Spleen (tissue), 11 donors: ENCODE results near the gene RHOBTB1. TPM values are rescaled to one million over a fixed set of nuclear protein-coding genes. Genes with fewer than 3 reads are reported as not detected.
"Not testable (repeated sequence)": the region's sequence is repeated elsewhere in the genome, so short reads cannot be mapped to it uniquely, and the experiment has no call there.

Experiments used
- DNase-seq: peaks from one replicate; pipeline ENCODE4 v3.0.0-alpha.2; 2020
- H3K27ac ChIP-seq, 8 donors: fragments of 200-600 bp; sonication (generic) in 7 of 8; 1 replicate in 4 of 8; 2 replicates in 4 of 8; pipeline versions ENCODE4 v1.5.0 to v1.8.0; 2016 to 2021; ENCODE audit warnings: inconsistent platforms in 4 of 8, mild to moderate bottlenecking in 4 of 8, moderate library complexity in 1 of 8
- H3K27me3 ChIP-seq, 7 donors: fragments of 200-600 bp; sonication (generic) in 6 of 7; replicated peaks in 1 of 7; 1 replicate in 4 of 7; 2 replicates in 3 of 7; pipeline versions ENCODE4 v1.5.0 to v1.8.0; 2016 to 2021; ENCODE audit warnings: inconsistent platforms in 3 of 7, mild to moderate bottlenecking in 1 of 7
- H3K36me3 ChIP-seq, 6 donors: fragments of 200-600 bp; sonication (generic) in 5 of 6; 1 replicate in 4 of 6; 2 replicates in 2 of 6; pipeline versions ENCODE4 v1.5.0 to v1.8.0; 2016 to 2021; ENCODE audit warnings: inconsistent platforms in 2 of 6
- H3K4me1 ChIP-seq, 6 donors: fragments of 200-600 bp; sonication (generic) in 5 of 6; 1 replicate in 3 of 6; 2 replicates in 3 of 6; pipeline versions ENCODE4 v1.5.0 to v1.8.0; 2016 to 2021; ENCODE audit warnings: inconsistent platforms in 3 of 6
- H3K4me3 ChIP-seq, 8 donors: fragments of 200-600 bp; sonication (generic) in 7 of 8; 1 replicate in 4 of 8; 2 replicates in 4 of 8; pipeline versions ENCODE4 v1.5.0 to v1.8.0; 2016 to 2021; ENCODE audit warnings: inconsistent platforms in 4 of 8, mild to moderate bottlenecking in 4 of 8, moderate library complexity in 2 of 8
- H3K9me3 ChIP-seq, 8 donors: fragments of 200-600 bp; sonication (generic) in 7 of 8; 1 replicate in 4 of 8; 2 replicates in 4 of 8; pipeline versions ENCODE4 v1.5.0 to v1.8.0; 2016 to 2021; ENCODE audit warnings: inconsistent platforms in 4 of 8
- POLR2A ChIP-seq, 3 donors: fragments of 450-650 bp; IDR thresholded peaks; one replicate each; pipeline ENCODE4 v1.5.1; 2017; ENCODE audit warnings: antibody characterized with exemption in 3 of 3, mild to moderate bottlenecking in 1 of 3
- POLR2AphosphoS5 ChIP-seq, 3 donors: sonication (generic); formaldehyde crosslinking; IDR thresholded peaks; one replicate each; pipeline ENCODE4 v1.5.1; 2017; ENCODE audit warnings: antibody characterized with exemption in 3 of 3
- WGBS, 5 donors: extraction: QIAGEN DNeasy Blood & Tissue Kit in 3 of 5; methylation state at CpG; one replicate each; pipeline versions ENCODE4 v1.1.5 to v1.1.7; 2013 to 2018; 5-methylcytosine and 5-hydroxymethylcytosine counted together
- intact Hi-C: fragments of 100-400 bp; cut with DNase I; formaldehyde crosslinking; loops from one replicate; pipeline ENCODE4 v1.15.0; 2023; ENCODE audit warnings: low total_unique reads
- polyA plus RNA-seq, 3 donors: library from polyadenylated mRNA; stranded (reverse); fragments of 200-250 nt; gene quantifications; one replicate each; pipeline ENCODE4 v1.2.1, GENCODE V29; 2013
- total RNA-seq, 7 donors: library from RNA; depleted of rRNA in 3 of 7; stranded (reverse); fragments of >200 nt in 3 of 7; fragmentation: NEBNext Ultra II Directional in 4 of 7; extraction: Animal tissue kit (Norgen Biotek cat#: 25700) in 4 of 7; gene quantifications; one replicate each; pipeline versions ENCODE4 v1.1.0 to v1.2.1, GENCODE V29; 2016 to 2021
- TF ChIP-seq, protein P1 (sequence below), 11 experiments: fragments of 200-600 bp in 7 of 11; fragments of 450-650 bp in 4 of 11; sonication (generic) in 4 of 11; IDR thresholded peaks in 8 of 11; conservative IDR thresholded peaks in 3 of 11; 1 replicate in 7 of 11; 2 replicates in 4 of 11; pipeline versions ENCODE4 v1.4.0 to v1.8.0; 2016 to 2021; ENCODE audit warnings: antibody characterized with exemption in 11 of 11, inconsistent platforms in 4 of 11, mild to moderate bottlenecking in 1 of 11
- donor health status: healthy with polysubstance abuse.
- donor health status: DM: no; HTN: no; CAD: no; lungs with moderate emphysema.
- donor health status: DM: no; HTN: no; CAD: no.
- donor health status: Bipolar disorder and iron deficiency.
- donor health status: healthy.
- donor health status: DM: no; HTN: no; CAD: no.
- donor health status: DM: yes; HTN: yes; CAD: no.

The RHOBTB1 gene
- total and polyA plus RNA-seq, 10 donors, result 4.9 to 49.2 (median 20.6) TPM

DNA sequence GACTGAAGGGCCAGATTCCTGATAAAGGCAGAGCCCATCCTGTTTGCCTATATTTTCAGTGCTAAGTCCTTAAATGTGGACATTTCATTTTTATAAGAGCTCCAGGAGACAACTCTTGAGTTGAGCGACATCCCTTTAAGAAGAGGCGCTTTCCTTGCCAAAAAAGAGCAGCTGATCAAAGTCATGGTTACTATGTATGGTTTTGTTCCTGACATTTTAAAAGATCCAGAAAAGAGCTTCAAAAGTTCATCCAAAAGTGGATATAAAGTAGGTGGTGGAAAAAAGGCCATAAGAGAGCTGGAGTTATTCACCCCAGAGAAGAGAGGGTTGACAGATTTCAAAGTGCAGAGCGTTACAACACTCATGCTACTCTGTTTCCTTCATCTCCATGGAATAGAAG, 36.7 kb downstream of the RHOBTB1 start:
- intact Hi-C loops, result no loop called here

GRCh38 chr10:60906825-60907224, 37.2 kb downstream of the RHOBTB1 start:
- WGBS, 5 donors, result 81 to 95% (median 91%) methylated on average over 6 of the region's 6 CpGs
- DNase-seq, intact Hi-C loops, H3K36me3 ChIP-seq, H3K4me3 ChIP-seq, H3K27me3 ChIP-seq: not testable (repeated sequence)
- H3K4me1 ChIP-seq, result peaks cover 6 to 36% (median 21%) of the 10 kb centered on the region in 6 donors
- H3K9me3 ChIP-seq, result peaks cover 0 to 15% (median 8%) of the 10 kb centered on the region in 8 donors
- H3K27ac ChIP-seq, result peak overlapping the region in 7 of 8 donors; percentile 1 to 42 (median 22)

More for the DNA sequence above, 36.7 kb downstream of the RHOBTB1 start:
- no peak for DNase-seq
- peak overlapping the region in 7 of 8 donors; percentile 19 to 50 (median 28) for H3K27ac ChIP-seq
- WGBS, 5 donors, result 75 to 80% (median 76%) methylated on average over 3 of the region's 3 CpGs
- peaks cover 0 to 15% (median 8%) of the 10 kb centered on the region in 8 donors for H3K9me3 ChIP-seq
- H3K27me3 ChIP-seq, result no peaks in the 10 kb centered on the region
- no peak overlapping the region for H3K4me3 ChIP-seq
- H3K4me1 ChIP-seq, result peaks cover 6 to 36% (median 21%) of the 10 kb centered on the region in 6 donors
- no peaks in the 10 kb centered on the region for H3K36me3 ChIP-seq
- no peak for TF ChIP-seq POLR2AphosphoS5 (IDR thresholded peaks at IDR 0.05)

DNA sequence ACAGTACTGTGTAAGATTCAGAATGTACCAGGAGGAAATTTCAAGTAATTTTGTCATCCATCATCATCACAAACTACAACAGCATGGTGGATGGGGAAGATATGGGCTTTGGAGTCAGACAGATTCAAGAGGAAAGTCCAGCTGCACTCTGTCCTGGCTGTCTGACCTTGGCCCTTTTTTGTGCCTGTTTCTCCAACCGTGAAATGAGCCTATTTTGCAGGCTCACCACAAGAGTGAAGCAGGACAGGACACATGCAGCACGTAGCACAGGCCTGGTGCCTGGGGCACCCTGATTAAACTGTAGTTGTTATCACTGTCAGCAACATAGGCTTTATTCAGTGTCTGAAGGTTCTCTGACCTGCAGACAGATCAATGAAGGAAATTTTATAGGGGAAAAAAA, 37.6 kb downstream of the RHOBTB1 start:
- intact Hi-C loops, result no loop called here
- no peak for DNase-seq
- Histone ChIP-seq H3K36me3 (no peaks in the 10 kb centered on the region), H3K9me3 (peaks cover 0 to 15% (median 8%) of the 10 kb centered on the region in 8 donors), H3K27me3 (no peaks in the 10 kb centered on the region), H3K4me1 (peaks cover 6 to 34% (median 20%) of the 10 kb centered on the region in 6 donors), H3K27ac (peak overlapping the region in 5 of 8 donors; percentile 19 to 42 (median 28)), H3K4me3 (no peak overlapping the region)
- WGBS, 5 donors, result 61 to 69% (median 67%) methylated on average over 2 of the region's 2 CpGs
- TF ChIP-seq, protein P1, sequence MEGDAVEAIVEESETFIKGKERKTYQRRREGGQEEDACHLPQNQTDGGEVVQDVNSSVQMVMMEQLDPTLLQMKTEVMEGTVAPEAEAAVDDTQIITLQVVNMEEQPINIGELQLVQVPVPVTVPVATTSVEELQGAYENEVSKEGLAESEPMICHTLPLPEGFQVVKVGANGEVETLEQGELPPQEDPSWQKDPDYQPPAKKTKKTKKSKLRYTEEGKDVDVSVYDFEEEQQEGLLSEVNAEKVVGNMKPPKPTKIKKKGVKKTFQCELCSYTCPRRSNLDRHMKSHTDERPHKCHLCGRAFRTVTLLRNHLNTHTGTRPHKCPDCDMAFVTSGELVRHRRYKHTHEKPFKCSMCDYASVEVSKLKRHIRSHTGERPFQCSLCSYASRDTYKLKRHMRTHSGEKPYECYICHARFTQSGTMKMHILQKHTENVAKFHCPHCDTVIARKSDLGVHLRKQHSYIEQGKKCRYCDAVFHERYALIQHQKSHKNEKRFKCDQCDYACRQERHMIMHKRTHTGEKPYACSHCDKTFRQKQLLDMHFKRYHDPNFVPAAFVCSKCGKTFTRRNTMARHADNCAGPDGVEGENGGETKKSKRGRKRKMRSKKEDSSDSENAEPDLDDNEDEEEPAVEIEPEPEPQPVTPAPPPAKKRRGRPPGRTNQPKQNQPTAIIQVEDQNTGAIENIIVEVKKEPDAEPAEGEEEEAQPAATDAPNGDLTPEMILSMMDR (IDR thresholded peaks at IDR 0.05 in 8 of 11, conservative IDR thresholded peaks at IDR 0.05 in 3 of 11), result no peak
- no peak for TF ChIP-seq POLR2A (IDR thresholded peaks at IDR 0.05)
- no peak for TF ChIP-seq POLR2AphosphoS5 (IDR thresholded peaks at IDR 0.05)

DNA sequence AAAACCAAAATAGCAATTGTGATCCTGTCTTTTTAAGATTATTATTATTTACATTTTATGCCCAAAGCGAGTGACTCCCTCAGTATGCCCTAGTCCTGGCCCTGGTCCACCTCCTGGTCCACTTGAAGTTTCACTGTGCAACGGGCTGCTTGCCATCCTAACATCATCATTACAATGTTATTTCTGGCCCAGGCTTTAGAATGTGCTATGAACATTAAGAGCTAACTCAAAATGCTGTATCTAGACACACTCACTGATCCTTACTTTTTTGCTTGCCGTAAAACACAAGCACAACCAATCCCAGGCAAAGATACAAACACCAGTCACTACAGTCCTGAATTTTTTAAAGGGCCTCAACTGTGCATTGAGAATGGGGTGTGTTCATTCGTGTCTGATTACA, 38.4 kb downstream of the RHOBTB1 start:
- 65 to 90% (median 83%) methylated on average over 4 of the region's 4 CpGs for WGBS, 5 donors
- DNase-seq, result no peak
- Histone ChIP-seq H3K27ac (peak overlapping the region in 2 of 8 donors; percentile 7 to 28), H3K4me3 (no peak overlapping the region), H3K27me3 (no peaks in the 10 kb centered on the region), H3K9me3 (peaks cover 0 to 15% (median 8%) of the 10 kb centered on the region in 8 donors), H3K36me3 (no peaks in the 10 kb centered on the region), H3K4me1 (peaks cover 0 to 32% (median 14%) of the 10 kb centered on the region in 6 donors)
- intact Hi-C loops, result no loop called here
- TF ChIP-seq, protein P1 (IDR thresholded peaks at IDR 0.05 in 8 of 11, conservative IDR thresholded peaks at IDR 0.05 in 3 of 11), result no peak
- TF ChIP-seq POLR2AphosphoS5 (IDR thresholded peaks at IDR 0.05) (no peak), POLR2A (IDR thresholded peaks at IDR 0.05) (no peak)

- intact Hi-C loops, result no loop called here
- Histone ChIP-seq H3K36me3 (peaks cover 0 to 3% (median 0%) of the 10 kb centered on the region in 6 donors), H3K27me3 (no peaks in the 10 kb centered on the region), H3K4me3 (no peak overlapping the region), H3K4me1 (peaks cover 0 to 16% (median 4%) of the 10 kb centered on the region in 6 donors), H3K27ac (peak overlapping the region in 1 of 8 donors; percentile 43), H3K9me3 (peaks cover 0 to 15% (median 8%) of the 10 kb centered on the region in 8 donors)
- DNase-seq, result no peak
- WGBS, 5 donors, result 87 to 95% (median 94%) methylated on average over 3 of the region's 3 CpGs
- TF ChIP-seq POLR2AphosphoS5 (IDR thresholded peaks at IDR 0.05), result no peak
- TF ChIP-seq POLR2A (IDR thresholded peaks at IDR 0.05), result no peak
- TF ChIP-seq, protein P1 (IDR thresholded peaks at IDR 0.05 in 8 of 11, conservative IDR thresholded peaks at IDR 0.05 in 3 of 11), result no peak
Measured at GRCh38 chr10:60903096-60903495, 40.9 kb downstream of the RHOBTB1 start.
